Stimulated activated CD4-positive, alpha-beta T cell treated with anti-CD3 and anti-CD28 coated beads, Interleukin-12 subunit alpha, Interleukin-12 subunit beta, amount 100 ng/mL, for 24 hours (primary cell): ENCODE results near the gene ELAC1.
"Not testable (repeated sequence)": the region's sequence is repeated elsewhere in the genome, so short reads cannot be mapped to it uniquely, and the experiment has no call there.

Experiments
- DNase-seq, 2 experiments: peaks; one replicate each; pipeline ENCODE4 v3.0.0-alpha.2; 2020; ENCODE audit warnings: low read depth in 2 of 2

ELAC1 gene

DNA sequence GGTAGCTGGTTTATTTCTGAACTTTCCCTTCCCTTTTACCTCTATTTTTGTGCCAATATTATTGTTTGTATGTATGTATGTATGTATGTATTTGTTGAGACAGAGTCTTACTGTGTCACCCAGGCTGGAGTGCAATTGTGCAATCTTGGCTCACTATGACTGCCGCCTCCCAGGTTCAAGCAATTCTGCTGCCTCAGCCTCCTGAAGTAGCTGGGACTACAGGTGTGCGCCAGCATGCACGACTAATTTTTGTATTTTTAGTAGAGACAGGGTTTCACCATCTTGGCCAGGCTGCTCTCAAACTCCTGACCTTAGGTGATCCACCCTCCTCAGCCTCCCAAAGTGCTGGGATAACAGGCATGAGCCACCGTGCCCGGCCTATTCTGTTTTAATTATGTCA, 4.6 kb downstream of the ELAC1 start:
- DNase-seq = not testable (repeated sequence)

DNA sequence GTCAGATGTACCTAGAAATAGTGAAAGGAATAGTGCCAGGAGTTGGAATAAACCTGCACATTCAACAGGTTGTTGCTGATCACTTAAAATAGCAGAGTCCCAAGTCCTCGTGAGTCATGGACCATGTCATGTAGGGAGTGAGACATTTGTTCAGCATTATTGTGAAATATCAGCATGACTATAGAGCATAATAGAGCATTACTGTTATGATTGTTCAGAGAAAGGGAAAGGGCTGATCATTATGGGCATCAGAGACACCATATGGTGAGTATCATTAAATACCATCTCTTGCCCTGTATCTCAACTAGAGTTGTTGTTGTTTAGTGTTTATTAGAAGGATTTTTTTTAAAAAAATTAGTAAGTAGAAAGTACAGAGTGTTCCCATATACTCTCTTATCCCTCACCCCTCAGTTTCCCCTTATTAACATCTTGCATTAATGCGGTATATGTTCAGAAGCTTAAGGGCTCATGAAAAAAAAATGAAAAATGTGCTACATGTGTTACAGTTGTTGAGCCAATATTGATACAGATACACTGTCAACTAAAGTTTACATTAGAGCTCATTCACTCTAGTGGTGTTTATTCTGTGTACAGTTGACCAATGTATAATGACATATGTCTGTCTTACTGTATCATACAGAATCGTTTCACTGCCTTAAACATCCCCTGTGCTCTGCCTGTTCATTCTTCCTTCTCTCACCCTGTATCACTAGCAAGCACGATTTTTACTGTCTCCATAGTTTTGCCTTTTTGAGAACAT, 5.7 kb downstream of the ELAC1 start:
- DNase-seq = no peak

DNA sequence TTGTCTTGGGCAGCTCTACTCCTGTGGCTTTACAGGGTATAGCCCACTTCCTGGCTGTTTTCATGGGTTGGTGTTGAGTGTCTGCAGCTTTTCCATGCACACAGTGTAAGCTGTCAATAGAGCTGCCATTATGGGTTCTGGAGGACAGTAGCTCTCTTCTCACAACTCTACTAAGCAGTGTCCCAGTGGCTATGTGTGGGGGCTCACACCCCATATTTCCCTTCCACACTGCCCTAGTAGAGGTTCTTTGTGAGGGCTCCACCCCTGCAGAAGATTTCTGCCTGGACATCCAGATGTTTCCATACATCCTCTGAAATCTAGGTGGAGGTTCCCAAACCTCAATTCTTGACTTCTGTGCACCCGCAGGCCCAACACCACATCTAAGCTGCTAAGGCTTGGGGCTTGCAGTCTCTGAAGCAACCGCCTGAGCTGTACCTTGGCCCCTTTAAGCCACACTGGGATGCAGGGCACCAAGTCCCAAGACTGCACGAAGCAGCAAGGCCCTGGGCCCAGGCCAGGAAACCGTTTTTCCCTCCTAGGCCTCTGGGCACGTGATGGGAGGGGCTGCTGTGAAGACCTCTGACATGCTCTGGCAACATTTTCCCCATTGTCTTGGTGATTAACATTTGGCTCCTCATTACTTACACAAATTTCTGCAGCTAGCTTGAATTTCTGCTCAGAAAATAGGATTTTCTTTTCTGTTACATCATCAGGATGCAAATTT, 9.4 kb downstream of the ELAC1 start:
- DNase-seq = no peak

DNA sequence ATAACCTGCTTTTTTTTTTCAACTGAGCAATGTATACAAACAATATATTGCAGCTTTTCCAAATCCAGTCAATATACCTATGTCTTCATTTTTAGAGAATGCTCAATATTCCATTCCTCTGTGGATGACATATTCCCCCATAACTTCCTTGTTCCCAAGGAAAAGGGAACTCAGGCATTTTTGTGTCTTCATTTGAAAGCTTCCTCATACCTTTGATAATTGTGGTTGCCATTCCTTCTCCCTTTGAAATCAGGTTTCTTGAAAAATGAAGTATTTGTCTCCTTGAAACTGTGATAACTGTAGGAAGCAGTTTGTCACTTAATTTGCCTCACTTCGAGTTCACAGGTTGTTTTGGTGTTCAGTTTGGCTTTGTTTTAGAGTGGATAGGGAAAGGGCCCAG, 13.5 kb downstream of the ELAC1 start:
- DNase-seq = no peak

DNA sequence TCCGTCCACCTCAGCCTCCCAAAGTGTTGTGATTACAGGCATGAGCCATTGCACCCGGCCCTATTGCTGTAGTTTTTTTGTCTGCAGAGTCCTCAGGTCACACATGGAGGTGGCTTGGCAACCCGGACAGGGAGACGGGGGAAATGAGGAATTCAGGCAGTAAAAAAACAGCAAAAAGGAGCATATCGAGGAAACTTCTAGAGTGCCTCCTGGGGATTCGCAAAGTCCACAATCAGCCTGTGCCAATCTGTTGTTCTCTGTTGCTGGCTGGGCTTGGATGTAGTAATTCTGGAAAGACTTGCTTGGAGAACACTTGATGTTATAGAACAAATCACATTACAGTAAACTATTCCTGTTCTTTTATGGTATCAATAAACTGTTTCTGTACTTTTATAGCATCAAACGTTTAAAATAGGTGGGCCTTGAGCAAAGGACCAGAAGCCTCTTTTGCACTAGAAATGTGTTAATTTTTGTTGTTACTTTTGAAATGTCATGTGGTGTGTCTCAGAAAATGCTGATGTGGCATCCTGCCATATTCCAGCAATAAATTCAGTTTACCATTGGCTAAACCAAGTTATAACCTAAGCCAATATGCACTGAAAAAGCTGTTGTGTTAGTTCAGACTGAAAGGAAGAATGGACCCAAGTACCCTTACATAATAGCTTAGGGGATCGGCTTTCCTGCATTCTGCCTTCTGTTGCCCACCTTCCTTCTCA, 14.4 kb downstream of the ELAC1 start:
- DNase-seq = no peak

DNA sequence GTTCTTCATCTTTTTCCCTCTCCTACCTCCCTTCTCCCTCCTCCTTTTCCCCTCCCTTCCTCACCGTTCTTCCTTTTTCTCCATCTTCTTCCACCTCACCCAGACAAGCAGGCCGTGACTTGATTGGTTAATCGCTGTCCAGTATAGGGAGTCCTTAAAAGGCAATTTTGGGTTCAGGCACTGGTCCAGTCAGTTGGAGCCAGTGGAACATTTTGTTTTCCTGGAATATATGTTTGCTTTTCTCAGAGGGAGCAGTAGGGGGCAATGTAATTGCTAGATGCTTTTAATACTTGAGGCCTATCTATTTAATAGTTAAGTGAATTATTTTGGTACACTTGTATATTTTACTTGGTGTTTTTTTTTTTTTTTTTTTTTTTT, 15.0 kb downstream of the ELAC1 start:
- DNase-seq = no peak

DNA sequence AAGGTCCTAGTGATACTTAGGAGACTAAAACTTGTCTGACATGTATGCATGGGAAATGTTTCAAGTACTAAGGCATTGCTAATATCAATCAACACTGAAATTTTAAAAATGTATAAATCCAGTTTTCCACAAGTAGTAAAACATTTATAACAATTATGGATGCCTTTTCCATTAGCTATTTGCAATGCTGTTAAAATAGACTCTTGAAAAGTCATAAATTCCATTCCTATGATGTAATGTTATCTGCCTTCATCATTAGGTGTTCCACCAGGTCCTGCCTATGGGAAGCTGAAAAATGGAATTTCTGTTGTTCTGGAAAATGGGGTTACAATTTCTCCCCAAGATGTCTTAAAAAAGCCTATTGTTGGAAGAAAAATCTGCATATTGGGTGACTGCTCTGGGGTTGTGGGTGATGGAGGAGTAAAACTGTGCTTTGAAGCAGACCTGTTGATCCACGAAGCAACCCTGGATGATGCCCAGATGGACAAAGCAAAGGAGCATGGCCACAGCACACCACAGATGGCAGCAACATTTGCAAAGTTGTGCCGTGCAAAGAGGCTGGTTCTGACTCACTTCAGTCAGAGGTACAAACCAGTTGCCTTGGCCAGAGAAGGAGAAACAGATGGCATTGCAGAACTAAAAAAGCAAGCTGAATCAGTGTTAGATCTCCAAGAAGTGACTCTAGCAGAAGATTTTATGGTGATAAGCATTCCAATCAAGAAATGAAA, 18.7 kb downstream of the ELAC1 start:
- no peak for DNase-seq

DNA sequence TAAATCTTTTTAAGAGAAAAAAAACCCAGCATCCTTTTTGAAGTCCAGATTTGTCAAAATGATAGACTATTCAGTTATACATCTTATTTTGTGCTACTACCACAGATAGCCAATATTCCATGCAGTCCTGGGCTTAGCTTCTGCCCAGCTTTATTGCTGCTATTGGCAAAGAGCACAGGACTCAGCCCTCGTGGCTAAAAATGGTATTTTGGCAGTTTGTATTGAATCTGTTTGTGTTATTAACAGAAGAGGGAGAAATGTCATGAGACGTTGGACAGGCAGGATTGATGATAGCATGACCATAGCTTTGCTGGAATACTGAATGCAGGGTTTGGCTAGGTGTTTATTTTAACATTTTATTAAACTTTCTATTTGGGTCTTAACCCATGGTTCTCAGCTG, 19.4 kb downstream of the ELAC1 start:
- no peak for DNase-seq

DNA sequence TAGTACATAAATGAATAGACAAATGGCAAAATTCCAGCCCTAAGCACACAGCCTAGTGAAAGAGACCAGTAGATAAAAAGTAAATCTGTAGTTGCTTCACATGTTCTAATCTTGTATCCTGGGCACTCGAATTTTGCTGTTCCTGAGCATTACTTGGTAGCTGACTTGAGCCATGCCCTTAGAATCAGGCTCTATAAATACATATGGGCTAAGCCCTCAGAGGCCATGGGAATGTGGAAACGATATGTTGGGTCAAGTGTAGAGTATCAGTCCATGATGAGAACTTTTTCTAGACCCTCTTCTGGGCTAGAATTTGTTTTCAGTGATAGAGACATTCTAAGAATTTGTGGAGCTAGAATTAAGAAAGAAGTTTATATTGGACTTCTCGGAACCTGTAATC, 21.9 kb downstream of the ELAC1 start:
- no peak for DNase-seq

DNA sequence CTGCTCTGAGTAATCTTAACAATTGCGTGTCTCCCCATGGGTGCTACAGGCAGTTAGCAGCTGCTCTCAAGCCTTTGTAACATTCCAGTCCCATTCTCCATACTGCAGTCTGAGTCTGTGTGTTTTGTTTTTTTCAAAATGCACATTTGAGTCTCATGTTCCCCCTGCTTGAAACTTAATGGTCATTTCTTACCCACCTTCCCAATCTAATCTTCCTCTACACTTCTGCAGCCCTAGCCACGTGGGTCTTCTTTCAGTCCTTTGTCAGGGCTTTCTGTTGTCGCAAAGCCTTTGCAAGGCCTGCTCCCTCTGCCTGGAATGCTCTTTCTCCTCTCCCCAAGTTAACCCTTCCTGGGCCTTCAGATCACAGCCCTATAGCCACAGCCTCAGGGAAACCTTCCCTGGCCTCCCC, 24.5 kb downstream of the ELAC1 start:
- no peak for DNase-seq

DNA sequence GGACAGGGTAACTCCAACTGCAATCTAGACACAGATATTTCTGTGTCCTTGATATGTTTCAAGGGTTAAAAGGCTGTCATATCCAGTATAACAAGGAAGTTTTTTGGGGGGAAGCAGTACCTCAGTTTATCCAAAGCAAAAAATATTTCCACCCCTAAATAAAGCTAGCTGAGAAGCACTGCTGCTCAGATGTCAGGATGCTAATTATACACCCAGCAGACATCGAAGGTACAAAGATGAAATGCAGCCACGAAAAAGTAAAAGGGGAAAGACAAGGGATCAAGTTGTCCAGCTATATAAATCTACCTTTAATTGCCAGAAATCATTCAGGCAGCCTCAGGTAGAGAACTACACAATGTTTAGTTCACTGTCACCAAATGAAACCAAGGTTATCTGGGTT, 26.2 kb downstream of the ELAC1 start:
- no peak for DNase-seq

DNA sequence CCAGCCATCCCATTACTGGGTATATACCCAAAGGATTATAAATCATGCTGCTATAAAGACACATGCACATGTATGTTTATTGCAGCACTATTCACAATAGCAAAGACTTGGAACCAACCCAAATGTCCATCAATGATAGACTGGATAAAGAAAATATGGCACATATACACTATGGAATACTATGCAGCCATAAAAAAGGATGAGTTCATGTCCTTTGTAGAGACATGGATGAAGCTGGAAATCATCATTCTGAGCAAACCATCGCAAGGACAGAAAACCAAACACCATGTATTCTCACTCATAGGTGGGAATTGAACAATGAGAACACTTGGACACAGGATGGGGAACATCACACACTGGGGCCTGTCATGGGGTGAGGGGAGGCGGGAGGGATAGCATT, 35.3 kb downstream of the ELAC1 start:
- DNase-seq = not testable (repeated sequence)

DNA sequence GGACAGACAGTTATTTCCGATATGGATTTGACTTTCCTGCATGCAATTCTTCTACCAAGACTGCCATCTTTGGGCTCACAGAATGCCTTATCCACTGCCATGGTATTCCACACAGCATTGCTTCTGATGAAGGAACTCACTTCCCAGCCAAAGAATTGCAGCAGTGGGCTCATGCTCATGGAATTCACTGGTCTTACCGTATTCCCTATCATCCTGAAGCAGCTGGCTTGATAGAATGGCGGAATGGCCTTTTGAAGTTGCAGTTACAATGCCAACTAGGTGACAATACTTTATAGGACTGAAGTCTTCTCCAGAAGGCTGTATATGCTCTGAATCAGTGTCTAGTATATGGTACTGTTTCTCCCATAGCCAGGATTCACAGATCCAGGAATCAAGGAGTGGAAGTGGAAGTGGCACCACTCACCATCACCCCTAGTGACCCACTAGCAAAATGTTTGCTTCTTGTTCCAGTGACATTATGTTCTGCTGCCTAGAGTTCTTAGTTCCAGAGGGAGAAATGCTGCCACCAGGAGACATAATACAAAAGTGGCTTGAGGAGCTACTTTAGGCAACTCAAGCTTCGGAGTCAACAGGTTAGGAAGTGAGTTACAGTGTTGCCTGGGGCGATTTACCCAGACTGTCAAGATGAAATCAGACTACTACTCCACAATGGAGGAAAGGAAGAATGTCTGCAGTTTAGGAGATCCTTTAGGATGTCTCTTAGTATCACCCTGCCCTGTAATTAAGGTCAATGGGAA, 38.4 kb downstream of the ELAC1 start:
- no peak for DNase-seq

DNA sequence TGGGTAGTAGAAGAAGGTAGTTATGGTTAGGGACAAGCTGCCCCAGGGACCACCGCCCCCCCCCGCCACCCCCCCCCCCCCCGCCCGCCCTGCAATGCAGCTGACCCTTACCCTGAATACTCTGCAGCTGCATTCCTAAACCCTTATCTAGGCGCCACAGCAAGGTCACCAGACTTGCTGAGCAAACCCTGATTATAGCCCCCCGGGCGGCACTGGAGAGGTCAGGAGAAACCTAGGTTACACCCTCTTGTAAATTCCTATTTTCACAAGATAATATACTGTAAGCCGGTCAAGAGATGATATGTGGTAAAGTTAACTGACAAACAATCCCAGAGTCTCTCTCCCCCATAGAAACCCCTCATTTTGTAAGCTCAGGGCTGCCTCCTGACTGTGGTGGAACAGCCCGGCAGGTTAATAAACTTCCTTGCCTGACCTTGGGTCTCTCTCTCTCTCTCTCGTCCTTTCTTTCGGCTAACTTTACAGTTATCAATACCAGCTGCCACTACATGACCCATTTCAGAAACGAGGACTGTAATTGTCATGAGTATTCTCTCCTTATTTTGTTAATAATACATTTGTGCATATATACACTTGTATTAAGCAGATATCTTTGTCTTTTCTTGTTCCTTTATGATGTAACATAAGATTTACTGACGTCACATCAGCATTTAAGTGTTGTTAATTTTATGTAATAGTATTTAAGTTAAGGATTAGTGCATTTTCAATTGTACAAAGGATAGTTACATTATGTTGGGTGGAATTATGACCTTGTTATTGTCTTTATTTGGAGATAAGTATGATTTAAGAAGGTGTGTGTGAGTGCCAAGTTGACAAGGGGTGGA, 39.3 kb downstream of the ELAC1 start:
- DNase-seq = no peak

DNA sequence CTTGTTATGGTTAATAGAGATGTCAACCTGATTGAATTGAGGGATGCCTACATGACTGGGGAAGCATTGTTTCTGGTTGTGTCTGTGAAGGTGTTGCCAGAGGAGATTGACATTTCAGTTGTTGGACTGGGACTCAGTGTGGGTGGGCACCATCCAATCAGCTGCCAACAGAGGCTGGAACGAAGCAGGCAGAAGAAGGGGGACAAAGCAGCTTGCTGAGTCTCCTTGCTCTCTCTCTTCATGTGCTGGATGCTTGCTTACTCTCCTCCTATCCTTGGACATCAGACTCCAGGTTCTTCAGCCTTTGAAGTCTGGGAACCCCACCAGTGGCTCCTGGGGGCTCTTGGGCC, 39.9 kb downstream of the ELAC1 start:
- no peak for DNase-seq

DNA sequence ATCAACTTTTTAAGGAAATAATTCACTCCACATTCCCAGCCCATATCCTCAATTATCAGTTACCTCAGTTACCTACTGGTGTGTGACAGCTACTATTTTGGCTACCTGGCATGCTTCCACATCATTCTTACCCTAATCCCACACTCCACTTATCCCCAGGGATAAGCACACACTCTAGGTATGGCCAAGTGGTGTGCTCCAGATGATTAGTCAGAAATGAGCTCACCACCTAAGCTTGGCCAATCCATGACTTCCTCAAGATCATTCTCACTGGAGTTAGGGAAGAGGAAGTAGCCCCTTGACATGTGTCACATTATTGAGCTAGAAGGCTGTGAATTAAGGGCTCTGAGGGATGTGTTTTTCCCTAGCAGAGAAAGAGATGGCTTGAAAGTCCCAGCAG, 41.2 kb downstream of the ELAC1 start:
- DNase-seq = no peak

DNA sequence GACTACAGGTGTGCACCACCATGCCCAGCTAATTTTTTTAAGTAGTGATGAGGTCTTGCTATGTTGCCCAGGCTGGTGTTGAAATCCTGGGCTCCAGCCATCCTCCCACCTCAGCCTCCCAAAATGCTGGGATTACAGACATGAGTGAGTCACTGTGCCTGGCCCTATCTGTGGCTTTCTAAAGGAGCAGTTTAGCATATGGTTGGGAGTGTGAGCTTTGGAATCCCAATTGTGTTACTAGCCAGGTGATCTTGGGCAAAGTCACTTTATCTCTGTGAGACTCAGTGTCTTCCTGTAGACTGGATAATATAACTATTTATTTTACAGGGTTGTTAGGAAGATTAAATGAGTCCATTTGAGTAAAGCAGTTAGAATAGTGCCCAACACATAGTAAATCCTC, 42.4 kb downstream of the ELAC1 start:
- DNase-seq = no peak

DNA sequence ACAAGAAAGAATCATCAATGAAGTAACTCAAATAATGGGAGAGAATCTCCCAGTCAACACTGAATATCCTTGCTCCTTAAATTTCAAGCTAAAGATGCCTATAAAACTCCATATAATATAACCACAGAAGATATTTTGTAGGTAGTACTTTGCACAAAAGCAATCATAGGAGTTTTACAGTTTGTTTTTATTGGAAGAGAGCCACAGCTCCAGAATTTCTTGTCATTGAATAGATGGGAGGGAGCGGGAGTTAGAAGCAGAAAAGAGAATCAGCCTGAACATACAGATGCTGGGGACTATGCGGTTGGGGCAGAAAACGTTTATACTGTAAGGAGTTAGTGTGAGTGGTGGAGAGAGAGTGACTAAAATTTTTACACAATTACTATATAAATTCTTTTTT, 43.9 kb downstream of the ELAC1 start:
- no peak for DNase-seq

DNA sequence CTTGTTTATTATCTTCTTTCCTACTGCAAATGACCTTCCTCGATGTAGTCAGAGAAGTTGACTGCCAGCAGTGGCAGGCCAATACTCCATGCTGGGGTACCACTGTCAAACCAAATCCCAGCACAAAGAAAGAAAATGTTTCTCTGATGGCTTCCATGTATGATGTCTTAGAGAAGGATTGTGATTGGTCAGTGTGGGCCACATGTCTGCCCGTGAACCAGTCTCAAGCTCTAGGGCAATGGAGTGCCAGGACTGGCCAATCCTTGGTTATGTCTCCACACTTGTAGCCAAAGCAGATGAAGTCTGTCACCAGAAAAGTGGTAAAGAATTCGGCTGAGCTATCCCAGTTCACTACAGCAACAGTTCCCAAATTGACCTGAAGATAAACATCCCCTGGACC, 44.6 kb downstream of the ELAC1 start:
- DNase-seq = no peak

DNA sequence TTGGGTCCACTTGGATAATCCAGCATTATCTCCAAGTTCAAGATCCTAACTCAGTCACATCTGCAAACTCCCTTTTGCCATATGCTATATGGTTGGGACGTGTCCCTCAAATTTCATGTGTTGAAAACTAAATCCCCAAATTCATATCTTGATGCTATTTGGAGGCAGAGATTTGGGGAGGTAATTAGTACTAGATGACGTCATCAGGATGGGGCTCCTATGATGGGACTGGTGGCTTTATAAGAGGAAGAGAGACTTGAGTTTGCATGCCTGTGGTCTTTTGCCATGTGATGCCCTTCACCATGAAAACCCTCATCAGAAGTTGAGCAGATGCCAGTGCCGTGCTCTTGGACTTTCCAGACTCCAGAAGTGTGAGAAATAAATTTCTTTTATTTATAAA, 45.4 kb downstream of the ELAC1 start:
- no peak for DNase-seq
